RKO (cell line): ENCODE measurements around the gene NRXN3.

Experiments
- DNase-seq: peaks from one replicate; pipeline ENCODE4 v3.0.0-alpha.2; 2016; ENCODE audit warnings: low spot score

Gene NRXN3

DNA sequence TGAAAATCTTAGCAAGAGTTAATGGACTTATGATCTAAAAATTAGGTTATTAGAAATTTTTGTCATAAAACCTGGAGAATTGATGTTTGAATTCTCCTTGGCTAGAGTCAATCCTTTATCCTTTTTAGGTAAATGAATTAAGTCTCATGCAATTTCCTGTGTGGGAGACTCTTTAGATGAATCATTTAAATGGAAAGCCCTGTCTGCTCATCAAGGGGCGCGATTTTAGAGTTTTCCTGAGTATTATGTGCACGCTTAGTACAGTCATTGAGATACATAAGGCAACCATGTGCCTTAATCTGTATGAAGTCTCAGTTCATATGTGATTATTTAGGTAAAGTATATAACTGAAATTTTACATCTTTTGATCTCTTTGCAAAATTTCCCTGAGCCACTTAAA, 974.7 kb downstream of the NRXN3 start:
- DNase-seq = no peak

DNA sequence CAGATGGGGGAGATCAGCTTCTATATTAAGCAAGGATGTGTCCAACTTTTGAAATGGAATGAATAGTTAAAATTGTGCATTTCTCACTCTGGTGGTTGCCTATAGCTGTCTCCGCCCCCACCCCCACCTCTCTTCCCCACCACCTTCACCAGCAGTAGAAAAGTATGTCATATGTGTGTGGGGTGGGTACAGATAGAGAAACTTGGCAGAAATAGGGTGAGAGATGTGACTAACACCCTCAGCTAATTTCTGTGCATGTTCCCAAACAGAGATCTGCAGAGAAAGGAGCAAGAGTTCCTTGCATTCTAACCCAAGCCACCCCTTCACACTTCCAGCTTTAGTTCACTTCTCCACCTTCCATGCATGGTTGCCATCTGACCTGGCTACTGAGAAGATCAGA, 980.1 kb downstream of the NRXN3 start:
- no peak for DNase-seq

DNA sequence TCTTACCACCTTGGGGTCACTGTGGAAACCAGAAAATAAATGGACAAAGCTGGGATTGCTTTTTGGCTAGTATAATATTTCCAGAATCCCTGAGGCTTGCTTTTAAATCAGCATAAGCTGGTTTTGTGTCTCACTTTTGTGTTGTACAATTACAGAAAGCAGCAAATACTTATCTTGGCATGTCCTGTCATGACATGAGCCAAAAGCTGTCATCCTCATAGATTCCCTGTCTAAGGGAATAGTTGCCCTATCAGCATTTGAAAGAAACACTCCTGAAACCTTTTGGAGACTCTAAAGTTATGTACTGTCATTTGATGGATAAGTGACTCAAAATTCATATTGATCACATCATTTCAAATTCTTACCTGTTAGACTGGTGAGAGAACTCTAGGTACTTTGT, 987.2 kb downstream of the NRXN3 start:
- no peak for DNase-seq

DNA sequence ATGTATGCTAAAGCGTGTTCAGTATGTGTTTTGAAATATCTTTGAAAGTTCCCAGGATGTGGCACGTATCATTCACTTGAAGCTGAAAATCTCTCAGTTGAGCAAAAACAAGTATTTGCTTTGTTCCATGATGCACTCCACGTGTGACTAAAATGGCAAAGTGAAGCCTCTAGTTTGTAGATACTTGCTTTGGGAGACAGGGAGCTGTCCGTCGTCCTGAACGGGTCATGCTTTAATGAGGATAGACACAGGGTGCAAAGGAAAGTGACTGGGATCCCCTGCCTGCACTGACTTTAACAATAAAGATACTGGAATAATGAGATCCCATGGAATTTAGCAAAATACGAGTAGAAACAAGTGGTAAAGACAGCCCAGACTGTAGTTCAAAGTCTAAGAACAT, 991.4 kb downstream of the NRXN3 start:
- peak; percentile 18 for DNase-seq

DNA sequence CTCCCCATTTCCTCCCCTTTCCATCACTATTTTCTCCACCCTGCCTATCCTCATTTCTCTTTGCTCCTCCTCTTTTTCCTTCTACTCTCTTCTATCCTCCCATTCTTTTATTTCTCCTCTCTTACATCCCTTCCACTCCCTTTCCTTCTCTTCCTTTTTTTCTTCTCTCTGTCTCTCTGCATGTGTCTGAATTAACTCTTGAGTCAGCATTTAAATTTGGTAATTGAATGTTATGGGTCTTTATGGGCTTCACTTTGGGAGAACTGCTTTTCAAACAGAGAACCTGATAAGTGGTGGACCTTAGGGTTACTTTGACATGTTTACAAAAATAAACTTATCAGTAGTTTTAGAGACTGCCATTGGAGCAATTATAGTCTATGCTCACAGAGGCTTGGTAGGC, 992.7 kb downstream of the NRXN3 start:
- no peak for DNase-seq

DNA sequence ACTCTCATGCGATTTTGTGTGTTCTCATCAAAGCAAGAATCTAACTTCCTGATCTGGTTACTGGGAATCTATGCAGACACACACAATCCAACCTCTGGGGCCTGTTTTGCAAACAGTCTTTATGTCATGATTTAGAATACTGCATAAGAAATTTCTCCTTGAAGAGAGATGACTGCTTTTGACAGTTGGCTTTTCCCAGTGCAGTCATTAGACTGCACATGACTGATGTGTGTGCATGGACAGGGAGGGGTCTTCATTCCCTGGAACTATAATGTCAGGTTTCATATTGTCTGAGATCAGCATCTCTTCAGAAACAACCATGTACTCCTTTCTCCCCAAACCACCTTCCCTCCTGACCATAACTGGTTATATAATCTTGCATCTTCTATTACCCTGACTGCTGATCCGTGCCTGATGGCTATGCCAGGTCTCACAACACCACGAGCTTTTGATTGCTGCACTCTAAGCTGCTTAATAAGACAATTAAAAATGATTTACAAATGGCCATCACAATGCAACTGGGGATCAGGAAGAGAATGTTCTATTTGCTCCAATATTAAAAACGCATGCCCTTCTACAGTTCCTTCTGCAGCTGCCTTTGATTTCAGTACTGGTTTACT, 995.4 kb downstream of the NRXN3 start:
- DNase-seq = no peak

DNA sequence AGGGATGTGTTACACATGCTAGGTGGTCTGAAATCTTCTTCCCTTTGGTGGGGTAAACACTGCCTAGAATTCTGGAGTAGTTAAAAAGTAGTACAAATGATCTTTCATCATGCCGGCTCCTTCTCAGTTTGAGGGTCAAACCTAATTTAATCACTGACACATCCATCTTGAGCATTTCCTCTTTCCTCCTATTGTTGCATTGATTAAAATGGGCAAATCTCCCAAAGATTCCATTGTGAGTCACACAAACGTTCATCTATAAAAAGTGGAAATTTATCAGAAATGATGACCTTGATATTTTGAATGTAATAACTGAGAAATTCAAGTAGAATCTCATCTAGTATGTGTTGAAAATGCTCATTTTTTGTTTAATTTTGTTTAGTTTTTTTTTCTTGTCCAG, 996.0 kb downstream of the NRXN3 start:
- no peak for DNase-seq

DNA sequence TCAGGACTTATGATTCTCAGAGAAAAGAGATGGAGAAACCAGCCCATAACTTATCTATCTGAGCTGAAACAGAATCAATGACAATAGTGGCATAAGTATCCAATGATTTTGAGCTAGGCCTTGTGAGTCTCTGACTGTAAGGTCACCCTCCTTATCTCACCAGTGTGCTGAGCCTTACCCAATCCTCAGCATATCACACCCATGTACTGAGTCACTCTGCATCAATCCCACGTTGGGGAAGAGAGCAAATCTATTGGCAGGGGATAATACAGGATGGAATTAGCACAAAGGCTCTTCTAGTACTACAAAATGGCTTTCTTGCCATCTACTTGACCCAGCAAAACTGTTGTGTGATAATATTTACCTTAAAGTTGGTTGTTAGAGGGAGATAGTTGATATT, 997.8 kb downstream of the NRXN3 start:
- no peak for DNase-seq

DNA sequence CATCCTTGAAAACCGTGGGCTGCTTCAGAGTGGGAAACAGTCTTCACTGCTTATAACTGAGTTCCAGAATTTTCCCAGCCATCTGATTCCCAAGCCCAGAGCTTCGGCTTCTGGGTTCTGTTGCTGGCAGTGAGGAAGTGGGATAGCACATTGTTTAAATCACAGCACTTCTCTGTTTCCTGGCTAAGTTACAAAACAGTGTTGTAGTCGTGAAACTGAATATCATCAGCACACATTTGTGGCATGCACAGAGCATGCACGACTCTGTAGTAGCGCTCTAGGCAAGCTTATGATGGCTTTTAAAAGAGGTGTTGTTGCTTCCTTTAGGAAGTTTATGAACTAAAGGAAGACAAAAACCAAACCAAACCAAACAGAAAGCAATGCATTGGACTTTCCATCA, 1005.5 kb downstream of the NRXN3 start:
- DNase-seq = no peak

DNA sequence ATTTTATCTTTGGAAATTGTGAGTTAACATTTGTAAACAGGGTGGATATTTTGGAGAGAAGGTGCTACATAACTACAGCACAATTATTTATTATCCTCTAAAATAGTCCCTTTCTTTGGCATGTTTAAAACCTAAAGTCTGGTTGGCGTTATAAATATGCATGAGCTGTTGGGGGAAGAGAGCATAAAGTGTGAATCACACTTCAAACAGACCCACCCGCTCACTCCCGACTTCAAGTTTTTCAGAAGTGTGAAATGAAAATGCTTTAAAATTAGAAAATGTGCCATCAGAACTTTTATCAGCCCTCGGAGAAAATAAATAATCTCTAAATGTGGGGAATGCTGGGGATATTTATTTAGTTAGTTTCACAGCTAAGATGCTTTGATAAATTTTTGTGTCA, 1006.9 kb downstream of the NRXN3 start:
- no peak for DNase-seq

DNA sequence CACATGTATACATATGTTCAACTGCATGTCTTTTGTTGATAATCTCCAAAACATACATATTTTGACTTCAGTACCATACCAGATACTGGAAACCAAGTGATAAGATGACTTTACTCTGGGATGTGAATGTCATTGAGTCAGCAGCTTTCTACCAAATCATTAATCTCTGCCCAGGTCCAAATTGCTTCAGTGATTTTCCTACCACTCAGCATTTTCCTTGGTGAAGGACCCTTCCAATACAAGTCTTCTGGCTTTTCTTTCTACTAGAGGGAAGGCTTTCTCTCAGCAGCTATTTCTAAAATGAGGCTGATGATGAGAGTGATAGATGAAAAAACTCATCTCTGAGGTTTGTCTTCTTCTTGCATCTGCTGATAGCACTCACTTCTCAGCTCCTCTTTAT, 1008.5 kb downstream of the NRXN3 start:
- DNase-seq = no peak

DNA sequence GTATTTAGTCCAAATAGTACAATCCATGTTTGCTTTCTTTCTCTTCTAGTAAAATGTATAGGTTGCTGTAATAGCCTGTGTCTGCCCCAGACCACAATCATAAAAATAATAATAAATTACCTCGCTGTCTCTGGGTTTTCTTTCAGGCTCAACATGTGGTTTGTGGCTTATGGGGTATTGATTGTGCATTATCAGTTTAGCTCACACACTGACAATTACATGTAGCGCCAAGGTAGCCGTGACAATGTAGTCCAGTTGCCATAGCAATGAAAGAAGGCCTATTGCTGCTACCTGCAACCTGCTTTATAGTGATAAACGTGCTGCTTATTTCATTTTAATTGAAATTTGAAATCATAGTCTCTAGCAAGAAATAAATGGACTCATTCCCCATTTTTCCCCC, 1009.8 kb downstream of the NRXN3 start:
- no peak for DNase-seq

DNA sequence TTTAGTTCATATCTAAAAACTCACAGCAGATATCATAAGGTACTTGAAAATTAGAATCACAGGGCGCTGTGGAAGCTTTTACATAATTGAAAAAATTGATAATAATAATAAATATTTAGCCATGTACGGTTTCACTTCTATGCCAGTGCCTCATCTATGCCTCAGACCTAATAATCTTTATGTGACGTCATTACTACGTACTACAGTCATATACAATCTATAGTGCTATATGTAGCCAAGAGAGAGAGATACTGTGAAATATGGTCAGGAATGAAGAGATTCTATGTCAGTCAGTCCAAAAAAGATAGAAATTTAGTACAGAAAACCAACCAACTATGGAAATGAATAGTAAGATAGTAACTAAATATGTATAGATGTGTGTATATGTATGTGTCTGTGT, 1010.5 kb downstream of the NRXN3 start:
- no peak for DNase-seq

DNA sequence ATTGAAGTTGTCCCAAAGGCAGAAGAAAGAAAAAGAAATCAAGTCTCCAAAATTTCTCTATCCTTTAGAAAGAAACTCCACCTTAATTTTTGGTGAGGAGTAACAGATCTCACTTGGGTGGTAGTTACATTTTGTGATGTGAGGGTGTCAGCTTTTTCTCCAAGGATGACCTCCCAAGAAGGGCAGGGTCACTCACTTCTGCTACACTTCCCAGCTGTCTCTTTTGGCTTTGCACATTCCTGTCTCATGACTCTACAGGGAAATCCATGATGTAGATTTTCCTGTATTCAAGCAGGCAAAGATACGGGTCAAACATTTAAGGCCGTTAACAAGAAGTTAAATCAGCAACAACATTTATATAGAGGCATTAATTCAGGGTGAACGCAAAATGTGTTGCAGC, 1016.4 kb downstream of the NRXN3 start:
- DNase-seq = no peak

DNA sequence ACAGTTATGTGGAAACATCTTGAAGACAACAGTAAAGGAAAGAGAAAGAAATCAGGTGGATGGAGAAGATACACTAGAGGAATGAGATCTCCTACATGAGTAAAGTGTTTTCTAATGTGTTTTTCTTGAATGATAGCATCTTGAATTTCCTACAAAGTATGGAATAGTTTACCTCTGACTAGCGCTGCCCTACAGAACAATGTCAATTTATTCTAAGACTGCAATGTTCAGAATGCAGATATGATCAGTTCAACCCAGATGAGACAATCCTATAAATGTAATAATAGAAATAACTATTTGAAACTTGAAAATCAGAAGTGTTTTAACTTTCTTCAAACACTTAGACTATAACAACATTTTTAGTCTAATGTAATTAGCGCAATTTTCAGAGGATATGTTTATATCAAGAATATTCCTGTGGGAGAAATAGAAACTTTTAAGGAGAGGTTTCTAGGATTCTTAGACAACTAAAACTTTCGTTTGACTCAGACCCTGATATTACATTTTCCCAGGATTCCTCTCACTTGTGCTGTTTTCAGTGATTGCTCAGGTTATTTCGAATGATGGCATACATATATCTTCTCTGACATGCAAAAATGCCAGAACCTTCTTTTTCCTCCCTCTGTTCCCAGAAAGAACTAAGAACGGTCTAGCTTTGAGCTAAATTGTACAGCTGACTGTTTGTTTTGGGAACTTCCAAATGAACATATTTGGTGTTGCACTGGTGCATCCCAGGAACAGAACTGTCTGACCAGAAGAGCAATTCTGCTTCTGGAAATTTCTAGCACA, 1023.7 kb downstream of the NRXN3 start:
- DNase-seq = no peak

DNA sequence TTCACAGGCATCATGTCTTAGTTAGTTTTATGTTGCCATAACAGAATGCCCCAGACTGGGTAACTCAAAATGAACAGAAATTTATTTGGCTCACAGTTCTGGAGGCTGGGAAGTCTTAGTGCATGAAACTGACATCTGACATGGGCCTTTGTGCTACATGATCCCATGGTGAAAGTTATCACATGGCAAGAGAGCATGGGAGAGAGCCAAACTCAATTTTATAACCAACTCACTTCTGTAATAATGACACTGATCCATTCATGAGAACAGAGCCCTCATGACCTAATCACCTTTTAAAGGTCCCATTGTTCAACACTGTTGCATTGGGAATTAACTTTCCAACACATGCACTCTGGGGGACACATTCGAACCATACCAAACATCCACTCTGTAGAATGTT, 1026.0 kb downstream of the NRXN3 start:
- no peak for DNase-seq

DNA sequence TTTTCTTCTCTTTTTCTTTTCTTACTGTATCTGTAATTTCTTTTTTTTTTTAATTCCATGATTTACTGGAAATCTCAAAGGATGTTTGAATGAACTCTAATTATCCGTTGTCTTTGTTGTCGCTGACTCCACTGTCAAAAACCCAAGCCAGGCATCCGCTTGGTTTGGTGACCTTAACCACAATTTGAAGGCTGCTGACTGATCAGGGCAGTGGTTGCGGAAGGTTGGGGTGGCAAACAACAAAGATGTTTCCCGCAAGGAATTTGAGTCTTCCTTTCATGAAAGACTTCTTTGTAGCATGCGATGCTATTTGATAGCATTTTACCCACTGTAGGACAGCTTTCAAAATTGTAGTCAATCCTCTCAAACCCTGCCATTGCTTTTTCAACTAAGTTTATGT, 1027.3 kb downstream of the NRXN3 start:
- DNase-seq = no peak

DNA sequence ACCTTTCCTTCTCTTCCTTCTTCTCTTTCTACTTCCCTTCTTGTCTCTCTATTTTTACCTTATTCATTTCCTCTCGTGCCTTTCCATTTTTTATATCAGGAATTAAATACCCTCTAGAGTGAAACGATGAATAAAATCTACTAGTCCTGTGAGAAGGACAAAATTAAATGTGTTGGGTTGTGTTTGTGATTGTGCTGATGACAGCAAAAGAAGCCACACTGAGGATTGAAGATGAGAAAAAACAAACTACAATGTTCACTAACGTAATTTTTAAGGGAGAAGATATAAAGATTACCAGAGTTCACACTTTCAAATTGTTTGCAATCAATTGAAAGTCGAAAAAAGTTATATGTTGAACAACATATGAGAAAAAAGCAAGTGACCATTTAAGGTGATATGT, 1029.0 kb downstream of the NRXN3 start:
- DNase-seq = no peak

DNA sequence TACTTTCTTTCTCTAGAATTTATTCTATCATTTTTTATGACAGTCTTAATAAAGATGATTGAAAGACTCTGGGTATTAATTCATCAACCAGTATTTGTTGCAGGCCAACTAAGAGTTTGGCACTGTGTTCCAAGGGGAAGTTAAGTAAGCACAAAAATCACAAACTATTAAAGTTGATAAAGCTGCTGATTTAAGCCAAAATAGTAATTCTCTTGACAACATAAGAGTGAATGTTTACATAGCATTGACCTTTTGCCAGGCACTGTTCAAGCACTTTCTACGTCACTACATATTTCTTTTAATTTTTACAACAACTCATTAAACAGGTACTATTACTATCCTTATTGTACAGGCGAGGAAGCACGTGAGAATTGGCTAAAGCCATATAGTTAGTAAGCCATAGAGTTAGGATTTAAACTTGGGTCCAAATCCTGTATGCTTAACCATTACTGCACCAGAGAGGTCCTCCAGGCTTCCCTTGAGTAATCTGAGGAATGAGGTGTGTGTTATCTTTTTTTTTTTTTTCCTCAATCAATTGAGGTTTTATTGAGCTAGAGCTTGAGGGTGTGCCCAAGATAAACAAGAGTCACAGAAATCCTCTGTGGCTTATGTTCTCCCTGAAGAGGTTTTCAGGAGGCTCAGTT, 1031.5 kb downstream of the NRXN3 start:
- no peak for DNase-seq

DNA sequence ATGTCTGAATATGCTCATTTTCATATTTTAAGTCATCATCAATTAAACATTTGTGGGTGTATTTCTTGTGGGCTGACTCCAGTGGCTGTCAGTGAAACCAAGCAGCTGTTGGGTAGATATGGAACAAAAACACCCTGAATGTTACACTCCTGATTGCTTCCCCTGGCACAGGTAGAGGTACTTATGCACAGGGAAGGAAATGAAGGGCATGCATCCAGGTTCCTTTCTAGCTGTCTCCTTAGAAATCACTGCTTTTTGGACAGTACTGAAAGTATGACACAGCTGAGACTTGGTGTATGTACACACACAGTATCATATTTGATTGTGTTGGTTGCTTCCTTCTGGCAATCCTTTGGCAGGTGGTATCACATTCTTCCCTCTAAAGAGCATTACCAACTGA, 1034.4 kb downstream of the NRXN3 start:
- DNase-seq = no peak

DNA sequence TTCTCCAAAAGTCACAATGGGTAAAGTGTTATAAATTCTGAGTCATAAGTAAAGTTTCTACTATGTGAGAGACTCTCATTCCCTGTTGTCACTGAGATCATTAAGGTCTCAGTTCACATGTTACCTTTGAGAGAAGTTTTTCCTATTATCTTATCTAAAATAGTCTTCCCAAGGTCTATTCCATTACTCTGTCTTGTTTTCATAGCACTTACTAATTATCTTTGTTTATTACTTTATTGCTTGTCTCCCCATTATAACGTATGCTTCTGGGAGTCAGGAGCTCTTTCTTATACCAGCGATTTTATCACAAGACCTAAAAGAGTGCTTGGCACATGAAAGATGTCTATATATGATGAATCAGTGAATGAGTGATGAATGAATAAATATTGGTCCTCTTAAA, 1039.2 kb downstream of the NRXN3 start:
- DNase-seq = no peak

DNA sequence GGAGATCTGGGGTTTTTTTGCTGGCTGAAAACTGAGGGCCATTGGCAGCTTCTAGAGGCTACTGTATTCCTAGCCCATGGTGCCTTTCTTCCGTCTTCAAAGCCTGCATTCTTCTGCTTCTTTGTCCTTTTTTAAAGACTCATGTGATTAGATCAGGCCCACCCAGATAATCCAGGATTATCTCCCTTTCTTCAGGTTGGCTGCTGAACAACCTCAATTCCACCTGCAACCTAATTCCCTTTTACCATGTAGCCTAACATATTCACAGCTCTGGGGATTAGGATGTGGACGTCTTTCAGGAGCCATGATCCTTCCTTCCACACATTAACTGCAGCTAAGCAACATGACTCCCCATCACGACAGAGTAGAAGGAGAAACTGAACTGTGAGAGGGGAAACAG, 1055.6 kb downstream of the NRXN3 start:
- DNase-seq = no peak

DNA sequence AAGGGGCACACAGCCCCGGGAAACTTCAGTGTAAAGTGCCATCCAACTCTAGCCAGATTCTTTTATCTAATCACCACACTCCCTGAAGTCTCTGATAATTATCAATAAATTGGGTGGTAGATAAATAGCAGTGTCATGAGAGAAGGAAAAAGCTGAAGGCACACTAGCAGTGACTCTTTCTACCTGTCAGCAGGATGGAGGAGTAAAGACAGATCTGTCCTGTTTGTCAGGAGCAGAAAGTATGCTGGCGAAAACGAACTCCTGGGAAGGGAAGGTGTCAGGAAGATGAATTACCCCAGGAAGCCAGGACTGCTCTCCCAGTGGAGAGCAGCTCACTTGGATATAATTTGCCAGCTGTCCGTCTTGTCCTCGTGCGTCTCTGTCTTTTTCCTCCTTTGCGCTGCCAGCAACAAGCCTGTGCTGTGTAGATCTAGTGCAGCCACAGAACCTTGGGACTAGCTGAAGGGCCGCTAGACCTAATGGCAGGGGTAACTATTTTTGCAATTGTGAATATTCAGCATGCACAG, 1059.3 kb downstream of the NRXN3 start:
- no peak for DNase-seq
